GM19452 (cell line): ENCODE measurements around the gene SEC16A.

Experiments
- ATAC-seq: cut with Tn5 transposase; IDR thresholded peaks from one replicate; pipeline ENCODE4 v1.9.1; 2021; ENCODE audit not compliant: unreplicated experiment

The SEC16A gene

GRCh38 chr9:136517950-136518349, 35.1 kb upstream of the SEC16A start:
- ATAC-seq: no peak

GRCh38 chr9:136517012-136517743, 34.3 kb upstream of the SEC16A start:
- ATAC-seq: no peak

GRCh38 chr9:136516191-136516654, 33.4 kb upstream of the SEC16A start:
- no peak for ATAC-seq

GRCh38 chr9:136515276-136515675, 32.4 kb upstream of the SEC16A start:
- ATAC-seq: no peak

GRCh38 chr9:136514022-136514714, 31.3 kb upstream of the SEC16A start:
- ATAC-seq: no peak

GRCh38 chr9:136513191-136513590, 30.4 kb upstream of the SEC16A start:
- ATAC-seq: no peak

- no peak for ATAC-seq
Measured at GRCh38 chr9:136512651-136513071, 29.8 kb upstream of the SEC16A start.

GRCh38 chr9:136511670-136512592, 29.1 kb upstream of the SEC16A start:
- no peak for ATAC-seq

- no peak for ATAC-seq
Measured at GRCh38 chr9:136511144-136511669, 28.4 kb upstream of the SEC16A start.

GRCh38 chr9:136510561-136510960, 27.7 kb upstream of the SEC16A start:
- ATAC-seq: no peak

GRCh38 chr9:136509549-136509948, 26.7 kb upstream of the SEC16A start:
- no peak for ATAC-seq

GRCh38 chr9:136508729-136509500, 26.1 kb upstream of the SEC16A start:
- ATAC-seq: no peak

- ATAC-seq: no peak
Measured at GRCh38 chr9:136507992-136508375, 25.1 kb upstream of the SEC16A start.

- no peak for ATAC-seq
Measured at GRCh38 chr9:136507221-136507991, 24.6 kb upstream of the SEC16A start.

- no peak for ATAC-seq
Measured at GRCh38 chr9:136506425-136506824, 23.6 kb upstream of the SEC16A start.

GRCh38 chr9:136505406-136506403, 22.9 kb upstream of the SEC16A start:
- ATAC-seq: no peak

GRCh38 chr9:136504512-136505348, 21.9 kb upstream of the SEC16A start:
- no peak for ATAC-seq
